Measurements from ENCODE around the gene SYCP2.
"Not testable (repeated sequence)": the region's sequence is repeated elsewhere in the genome, so short reads cannot be mapped to it uniquely, and the experiment has no call there.

- TF ChIP-seq, protein P1, sequence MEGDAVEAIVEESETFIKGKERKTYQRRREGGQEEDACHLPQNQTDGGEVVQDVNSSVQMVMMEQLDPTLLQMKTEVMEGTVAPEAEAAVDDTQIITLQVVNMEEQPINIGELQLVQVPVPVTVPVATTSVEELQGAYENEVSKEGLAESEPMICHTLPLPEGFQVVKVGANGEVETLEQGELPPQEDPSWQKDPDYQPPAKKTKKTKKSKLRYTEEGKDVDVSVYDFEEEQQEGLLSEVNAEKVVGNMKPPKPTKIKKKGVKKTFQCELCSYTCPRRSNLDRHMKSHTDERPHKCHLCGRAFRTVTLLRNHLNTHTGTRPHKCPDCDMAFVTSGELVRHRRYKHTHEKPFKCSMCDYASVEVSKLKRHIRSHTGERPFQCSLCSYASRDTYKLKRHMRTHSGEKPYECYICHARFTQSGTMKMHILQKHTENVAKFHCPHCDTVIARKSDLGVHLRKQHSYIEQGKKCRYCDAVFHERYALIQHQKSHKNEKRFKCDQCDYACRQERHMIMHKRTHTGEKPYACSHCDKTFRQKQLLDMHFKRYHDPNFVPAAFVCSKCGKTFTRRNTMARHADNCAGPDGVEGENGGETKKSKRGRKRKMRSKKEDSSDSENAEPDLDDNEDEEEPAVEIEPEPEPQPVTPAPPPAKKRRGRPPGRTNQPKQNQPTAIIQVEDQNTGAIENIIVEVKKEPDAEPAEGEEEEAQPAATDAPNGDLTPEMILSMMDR (IDR thresholded peaks at IDR 0.05) = not testable (repeated sequence)
- not testable (repeated sequence) for TF ChIP-seq POLR2A (IDR thresholded peaks at IDR 0.05)
Measured at GRCh38 chr20:59856941-59857340, 76.5 kb downstream of the SYCP2 start.

Measured in adrenal gland (tissue), 5 donors.